GM21723 (cell line): ENCODE data around the gene OTOGL.
"Not testable (repeated sequence)": the region's sequence is repeated elsewhere in the genome, so short reads cannot be mapped to it uniquely, and the experiment has no call there.

Source experiments
- ATAC-seq: cut with Tn5 transposase; IDR thresholded peaks from one replicate; pipeline ENCODE4 v1.9.1; 2021; ENCODE audit warnings: mild to moderate bottlenecking, moderate library complexity; ENCODE audit not compliant: unreplicated experiment

The OTOGL gene

GRCh38 chr12:80268924-80269749, 169.8 kb downstream of the OTOGL start:
- ATAC-seq: no peak

GRCh38 chr12:80269803-80270552, 170.6 kb downstream of the OTOGL start:
- ATAC-seq: peak; percentile 59

GRCh38 chr12:80271780-80272179, 172.4 kb downstream of the OTOGL start:
- ATAC-seq: no peak

- no peak for ATAC-seq
These were observed 173.1 kb downstream of the OTOGL start for GRCh38 chr12:80272387-80272915.

- no peak for ATAC-seq
These were observed 173.8 kb downstream of the OTOGL start for GRCh38 chr12:80273144-80273543.

GRCh38 chr12:80277732-80278131, 178.4 kb downstream of the OTOGL start:
- no peak for ATAC-seq

- ATAC-seq: no peak
These were observed 182.9 kb downstream of the OTOGL start for GRCh38 chr12:80282226-80282625.

GRCh38 chr12:80282761-80283160, 183.4 kb downstream of the OTOGL start:
- ATAC-seq: no peak

- ATAC-seq: peak; percentile 42
These were observed 191.9 kb downstream of the OTOGL start for GRCh38 chr12:80291108-80291754.

- ATAC-seq: peak; percentile 61
These were observed 194.0 kb downstream of the OTOGL start for GRCh38 chr12:80293347-80293746.

- ATAC-seq: peak; percentile 82
These were observed 194.4 kb downstream of the OTOGL start for GRCh38 chr12:80293759-80294158.

GRCh38 chr12:80299219-80299618, 199.9 kb downstream of the OTOGL start:
- peak; percentile 57 for ATAC-seq

- peak; percentile 82 for ATAC-seq
These were observed 200.6 kb downstream of the OTOGL start for GRCh38 chr12:80299976-80300375.

GRCh38 chr12:80307436-80307835, 208.1 kb downstream of the OTOGL start:
- not testable (repeated sequence) for ATAC-seq

- ATAC-seq: no peak
These were observed 213.9 kb downstream of the OTOGL start for GRCh38 chr12:80313209-80313608.

GRCh38 chr12:80314741-80315140, 215.4 kb downstream of the OTOGL start:
- ATAC-seq: no peak

- ATAC-seq: no peak
These were observed 216.9 kb downstream of the OTOGL start for GRCh38 chr12:80316222-80316621.

- ATAC-seq: no peak
These were observed 218.0 kb downstream of the OTOGL start for GRCh38 chr12:80317307-80317706.

- no peak for ATAC-seq
These were observed 218.6 kb downstream of the OTOGL start for GRCh38 chr12:80317899-80318298.

GRCh38 chr12:80320121-80320678, 220.9 kb downstream of the OTOGL start:
- no peak for ATAC-seq

GRCh38 chr12:80321653-80322052, 222.3 kb downstream of the OTOGL start:
- ATAC-seq: no peak
